OCI-LY7 (cell line): ENCODE results near the gene LY86.

Experiments
- EZH2phosphoT487 ChIP-seq: fragments of 200-600 bp; sonication (generic); IDR thresholded peaks from 2 replicates; pipeline ENCODE4 v1.6.1; 2018; ENCODE audit warnings: low read depth, borderline replicate concordance, mild to moderate bottlenecking, mixed run types, antibody characterized with exemption, low read length, moderate library complexity, mixed read lengths
- TF ChIP-seq, protein P1 (sequence below): fragments of 200-600 bp; sonication (generic); conservative IDR thresholded peaks from 2 replicates; pipeline ENCODE4 v1.5.1; 2014; ENCODE audit warnings: mild to moderate bottlenecking, antibody characterized with exemption, low read length, moderate library complexity, mixed read lengths

DNA sequence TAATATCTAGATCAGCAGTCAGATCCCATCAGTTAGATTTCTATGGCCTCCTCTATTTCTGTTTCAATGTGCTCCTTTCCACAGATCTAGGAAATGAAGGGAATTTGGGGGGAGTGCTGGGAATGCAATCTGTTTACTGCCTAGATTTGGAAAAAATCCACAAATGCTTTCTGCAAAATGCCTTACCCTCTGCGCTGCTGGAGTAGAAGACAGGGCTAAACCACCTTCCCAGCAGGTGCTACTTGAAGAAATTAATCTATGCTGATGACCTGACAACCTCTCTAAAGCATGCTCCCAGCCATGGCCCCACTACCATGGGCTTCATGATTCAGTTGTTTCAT lies 46.2 kb downstream of the LY86 start:
- TF ChIP-seq, protein P1, sequence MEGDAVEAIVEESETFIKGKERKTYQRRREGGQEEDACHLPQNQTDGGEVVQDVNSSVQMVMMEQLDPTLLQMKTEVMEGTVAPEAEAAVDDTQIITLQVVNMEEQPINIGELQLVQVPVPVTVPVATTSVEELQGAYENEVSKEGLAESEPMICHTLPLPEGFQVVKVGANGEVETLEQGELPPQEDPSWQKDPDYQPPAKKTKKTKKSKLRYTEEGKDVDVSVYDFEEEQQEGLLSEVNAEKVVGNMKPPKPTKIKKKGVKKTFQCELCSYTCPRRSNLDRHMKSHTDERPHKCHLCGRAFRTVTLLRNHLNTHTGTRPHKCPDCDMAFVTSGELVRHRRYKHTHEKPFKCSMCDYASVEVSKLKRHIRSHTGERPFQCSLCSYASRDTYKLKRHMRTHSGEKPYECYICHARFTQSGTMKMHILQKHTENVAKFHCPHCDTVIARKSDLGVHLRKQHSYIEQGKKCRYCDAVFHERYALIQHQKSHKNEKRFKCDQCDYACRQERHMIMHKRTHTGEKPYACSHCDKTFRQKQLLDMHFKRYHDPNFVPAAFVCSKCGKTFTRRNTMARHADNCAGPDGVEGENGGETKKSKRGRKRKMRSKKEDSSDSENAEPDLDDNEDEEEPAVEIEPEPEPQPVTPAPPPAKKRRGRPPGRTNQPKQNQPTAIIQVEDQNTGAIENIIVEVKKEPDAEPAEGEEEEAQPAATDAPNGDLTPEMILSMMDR, result no peak
- TF ChIP-seq EZH2phosphoT487, result no peak
